OCI-LY7 (cell line): ENCODE measurements around the gene MT1H. TPM values are rescaled to one million over a fixed set of nuclear protein-coding genes. Genes with fewer than 3 reads are reported as not detected.
"Not testable (repeated sequence)": the region's sequence is repeated elsewhere in the genome, so short reads cannot be mapped to it uniquely, and the experiment has no call there.

Experiments
- BruUV-seq: library from RNA; stranded (reverse); fragments of 400-500 nt; replicated peaks from 2 replicates; lab custom pipeline; 2021; lab: Mats Ljungman, UMichigan
- CTCF ChIA-PET: fragments of 300-600 bp; sonication (Branson Sonifier 250); formaldehyde crosslinking; loops from one replicate; lab custom pipeline; 2022; ENCODE audit warnings: antibody characterized with exemption; ENCODE audit not compliant: unreplicated experiment; lab: Charles Lee
- POLR2A ChIA-PET: fragments of 300-600 bp; sonication (Branson Sonifier 250); formaldehyde crosslinking; loops from one replicate; lab custom pipeline; 2022; ENCODE audit warnings: antibody characterized with exemption; lab: Charles Lee
- DNase-seq: peaks from one replicate; pipeline ENCODE4 v3.0.0-alpha.2; 2015; ENCODE audit warnings: low spot score
- H2AFZ ChIP-seq: fragments of 200-600 bp; sonication (generic), shearing (Covaris generic); 2 replicates; pipeline ENCODE4 v1.6.1; 2014; ENCODE audit warnings: mild to moderate bottlenecking, antibody characterized with exemption, low read length, moderate library complexity
- H3K27ac ChIP-seq: fragments of 200-600 bp; sonication (generic); 2 replicates; pipeline ENCODE4 v1.5.1; 2014; ENCODE audit warnings: mixed run types, low read depth, mild to moderate bottlenecking, moderate library complexity, low read length, inconsistent platforms; ENCODE audit not compliant: poor library complexity, severe bottlenecking
- H3K36me3 ChIP-seq: fragments of 200-600 bp; sonication (generic); 2 replicates; pipeline ENCODE4 v1.6.1; 2014; ENCODE audit warnings: mild to moderate bottlenecking, antibody characterized with exemption, low read length, moderate library complexity, mixed read lengths; ENCODE audit not compliant: insufficient read depth
- H3K4me1 ChIP-seq: fragments of 200-600 bp; sonication (generic); 2 replicates; pipeline ENCODE4 v1.5.1; 2014; ENCODE audit warnings: mild to moderate bottlenecking, low read length; ENCODE audit not compliant: insufficient read depth, poor library complexity, severe bottlenecking
- H3K4me2 ChIP-seq: fragments of 200-600 bp; sonication (generic); 2 replicates; pipeline ENCODE4 v1.6.1; 2014; ENCODE audit warnings: mild to moderate bottlenecking, low read length
- H3K4me3 ChIP-seq: fragments of 200-600 bp; sonication (generic); 2 replicates; pipeline ENCODE4 v1.5.1; 2014; ENCODE audit warnings: mild to moderate bottlenecking, low read depth, low read length; ENCODE audit not compliant: poor library complexity, severe bottlenecking
- H3K79me2 ChIP-seq: fragments of 200-600 bp; sonication (generic); 2 replicates; pipeline ENCODE4 v1.6.1; 2016; ENCODE audit warnings: low read depth, mild to moderate bottlenecking, low read length, moderate library complexity, mixed read lengths; ENCODE audit not compliant: insufficient read depth
- H3K9me2 ChIP-seq: fragments of 200-600 bp; sonication (generic); 2 replicates; pipeline ENCODE4 v1.6.1; 2016; ENCODE audit warnings: mild to moderate bottlenecking, low read length, mixed read lengths; ENCODE audit not compliant: insufficient read depth
- H3K9me3 ChIP-seq: fragments of 200-600 bp; sonication (generic); 2 replicates; pipeline ENCODE4 v1.6.1; 2014; ENCODE audit warnings: mild to moderate bottlenecking, mixed run types, low read length, mixed read lengths
- H4K20me1 ChIP-seq: fragments of 200-600 bp; sonication (generic); 2 replicates; pipeline ENCODE4 v1.6.1; 2014; ENCODE audit warnings: mild to moderate bottlenecking, antibody characterized with exemption, low read length, moderate library complexity, mixed read lengths; ENCODE audit not compliant: insufficient read depth
- EZH2phosphoT487 ChIP-seq: fragments of 200-600 bp; sonication (generic); IDR thresholded peaks from 2 replicates; pipeline ENCODE4 v1.6.1; 2018; ENCODE audit warnings: low read depth, borderline replicate concordance, mild to moderate bottlenecking, mixed run types, antibody characterized with exemption, low read length, moderate library complexity, mixed read lengths
- intact Hi-C: fragments of 100-400 bp; cut with micrococcal nuclease; formaldehyde crosslinking; loops from one replicate; pipeline ENCODE4 v1.10.0; 2022; ENCODE audit not compliant: unreplicated experiment
- total RNA-seq, 2 experiments: library from RNA; depleted of rRNA in 1 of 2; stranded (reverse); fragments of >200 nt in 1 of 2; shearing (Covaris generic) in 1 of 2; gene quantifications; 2 replicates each; pipeline ENCODE4 v1.2.3, GENCODE V29; 2014 to 2022
- TF ChIP-seq, protein P1 (sequence below): fragments of 200-600 bp; sonication (generic); conservative IDR thresholded peaks from 2 replicates; pipeline ENCODE4 v1.5.1; 2014; ENCODE audit warnings: mild to moderate bottlenecking, antibody characterized with exemption, low read length, moderate library complexity, mixed read lengths

Gene MT1H
- total RNA-seq, 2 experiments from 2014 or later = not detected

DNA sequence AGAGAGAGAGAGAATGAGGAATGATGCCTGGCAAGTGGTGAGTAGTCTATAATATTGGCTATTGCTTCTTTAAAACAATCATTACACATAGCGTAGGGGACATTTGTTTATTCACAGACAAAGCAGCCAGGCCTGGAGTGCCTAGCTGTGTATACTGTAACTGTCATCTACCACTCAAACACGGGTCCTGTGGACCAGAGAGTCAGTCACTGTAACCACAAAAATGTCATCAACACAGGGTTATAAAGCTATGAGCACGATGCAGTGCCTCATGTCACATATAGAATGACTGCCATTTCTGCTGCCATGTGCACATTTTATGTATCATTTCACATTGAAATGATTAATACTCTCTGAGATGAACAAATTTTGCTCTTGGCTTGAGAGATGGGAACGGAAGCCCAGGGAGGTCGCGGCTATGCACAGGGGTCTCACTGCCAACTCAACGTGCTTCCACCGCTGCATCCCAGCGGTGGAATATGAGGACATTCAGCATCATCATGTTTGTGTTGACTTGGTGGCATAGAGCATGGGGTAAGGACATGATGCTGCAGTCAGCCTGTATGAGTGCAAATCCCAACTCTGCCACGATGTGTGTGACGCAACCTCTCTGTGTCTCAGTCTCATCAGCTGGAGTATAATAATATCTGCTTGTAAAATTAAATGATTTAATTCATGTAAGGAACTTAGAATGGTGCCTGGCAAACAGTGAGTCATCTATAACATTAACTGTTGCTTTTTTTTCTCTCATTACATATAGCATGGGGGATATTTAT is 3.3 kb downstream of the MT1H start:
- Histone ChIP-seq H3K27ac (no peak overlapping the region), H3K9me2 (no peaks in the 10 kb centered on the region), H4K20me1 (no peaks in the 10 kb centered on the region), H3K4me3 (no peak overlapping the region), H3K4me1 (no peaks in the 10 kb centered on the region), H3K4me2 (no peak overlapping the region), H3K79me2 (no peaks in the 10 kb centered on the region), H3K36me3 (no peaks in the 10 kb centered on the region), H2AFZ (no peak overlapping the region), H3K9me3 (no peaks in the 10 kb centered on the region)
- TF ChIP-seq, protein P1, sequence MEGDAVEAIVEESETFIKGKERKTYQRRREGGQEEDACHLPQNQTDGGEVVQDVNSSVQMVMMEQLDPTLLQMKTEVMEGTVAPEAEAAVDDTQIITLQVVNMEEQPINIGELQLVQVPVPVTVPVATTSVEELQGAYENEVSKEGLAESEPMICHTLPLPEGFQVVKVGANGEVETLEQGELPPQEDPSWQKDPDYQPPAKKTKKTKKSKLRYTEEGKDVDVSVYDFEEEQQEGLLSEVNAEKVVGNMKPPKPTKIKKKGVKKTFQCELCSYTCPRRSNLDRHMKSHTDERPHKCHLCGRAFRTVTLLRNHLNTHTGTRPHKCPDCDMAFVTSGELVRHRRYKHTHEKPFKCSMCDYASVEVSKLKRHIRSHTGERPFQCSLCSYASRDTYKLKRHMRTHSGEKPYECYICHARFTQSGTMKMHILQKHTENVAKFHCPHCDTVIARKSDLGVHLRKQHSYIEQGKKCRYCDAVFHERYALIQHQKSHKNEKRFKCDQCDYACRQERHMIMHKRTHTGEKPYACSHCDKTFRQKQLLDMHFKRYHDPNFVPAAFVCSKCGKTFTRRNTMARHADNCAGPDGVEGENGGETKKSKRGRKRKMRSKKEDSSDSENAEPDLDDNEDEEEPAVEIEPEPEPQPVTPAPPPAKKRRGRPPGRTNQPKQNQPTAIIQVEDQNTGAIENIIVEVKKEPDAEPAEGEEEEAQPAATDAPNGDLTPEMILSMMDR = no peak
- TF ChIP-seq EZH2phosphoT487 = no peak
- no peak for DNase-seq
- no TSS peak for BruUV-seq
- ChIA-PET POLR2A (interaction anchor here (0.7 kb wide), 1 partner anchor 27 kb away, joined by 4 read pairs; no protein-coding TSS in a partner anchor), CTCF (no interaction called here)
- intact Hi-C loops = no loop called here

DNA sequence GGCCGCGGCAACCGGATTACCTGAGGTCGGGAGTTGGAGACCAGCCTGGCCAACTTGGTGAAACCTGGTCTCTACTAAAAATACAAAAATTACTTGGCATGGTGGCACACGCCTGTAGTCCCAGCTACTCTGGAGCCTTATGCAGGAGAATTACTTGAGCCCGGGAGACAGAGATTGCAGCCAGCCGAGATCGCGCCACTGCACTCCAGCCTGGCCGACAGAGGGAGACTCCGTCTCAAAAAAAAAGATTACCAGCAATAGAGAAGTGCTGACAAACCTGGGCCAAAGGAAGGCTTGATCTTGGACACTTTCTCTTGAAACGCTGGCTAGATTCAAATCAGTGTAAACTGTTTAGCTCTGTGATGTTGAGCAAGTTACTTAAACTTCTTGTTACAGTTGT is 4.3 kb downstream of the MT1H start:
- no peaks in the 10 kb centered on the region for H3K36me3 ChIP-seq
- H3K4me2 ChIP-seq = no peak overlapping the region
- no peaks in the 10 kb centered on the region for H3K79me2 ChIP-seq
- no peaks in the 10 kb centered on the region for H3K9me2 ChIP-seq
- no TSS peak for BruUV-seq
- H3K9me3 ChIP-seq = no peaks in the 10 kb centered on the region
- H3K27ac ChIP-seq = no peak overlapping the region
- H3K4me3 ChIP-seq = no peak overlapping the region
- ChIA-PET CTCF (no interaction called here), POLR2A (no interaction called here)
- DNase-seq = peak; percentile 19
- H2AFZ ChIP-seq = no peak overlapping the region
- TF ChIP-seq, protein P1 = peak; percentile 52; the same call in 1 of the 2 replicates
- TF ChIP-seq EZH2phosphoT487 = no peak
- intact Hi-C loops = loop anchor here (1.0 kb wide), 1 partner anchor 28 kb away; no protein-coding TSS in a partner anchor
- H4K20me1 ChIP-seq = no peaks in the 10 kb centered on the region
- no peaks in the 10 kb centered on the region for H3K4me1 ChIP-seq

DNA sequence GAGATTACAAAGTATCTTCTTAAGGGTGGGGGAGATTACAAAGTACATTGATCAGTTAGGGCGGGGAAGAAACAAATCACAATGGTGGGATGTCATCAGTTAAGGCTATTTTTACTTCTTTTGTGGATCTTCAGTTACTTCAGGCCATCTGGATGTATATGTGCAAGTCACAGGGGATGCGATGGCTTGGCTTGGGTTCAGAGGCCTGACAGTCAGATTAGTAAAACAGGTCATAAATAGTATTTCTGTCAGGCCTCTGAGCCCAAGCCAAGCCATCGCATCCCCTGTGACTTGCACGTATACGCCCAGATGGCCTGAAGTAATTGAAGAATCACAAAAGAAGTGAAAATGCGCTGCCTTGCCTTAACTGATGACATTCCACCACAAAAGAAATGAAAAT is 5.0 kb downstream of the MT1H start:
- H4K20me1 ChIP-seq, DNase-seq, H3K4me2 ChIP-seq, BruUV-seq, POLR2A ChIA-PET, H3K27ac ChIP-seq, H3K9me3 ChIP-seq, H3K79me2 ChIP-seq, H3K9me2 ChIP-seq, H2AFZ ChIP-seq, H3K4me1 ChIP-seq, H3K4me3 ChIP-seq, CTCF ChIA-PET, H3K36me3 ChIP-seq: not testable (repeated sequence)
- intact Hi-C loops = loop anchor here (1.0 kb wide), 1 partner anchor 28 kb away; no protein-coding TSS in a partner anchor
